ENCODE measurements around the gene C11orf52. TPM values are rescaled to one million over a fixed set of nuclear protein-coding genes. Genes with fewer than 3 reads are reported as not detected.

C11orf52 gene
- total and polyA plus RNA-seq, 2 of the 13 experiments (the other 11 are each of a cell fraction or from before 2014, with no cell fraction given) = 7.4 to 11.0 TPM

GRCh38 chr11:111870886-111871692, 47.6 kb upstream of the C11orf52 start, which contains the start of gene ALG9 (continued):
- TF ChIP-seq, protein P1, sequence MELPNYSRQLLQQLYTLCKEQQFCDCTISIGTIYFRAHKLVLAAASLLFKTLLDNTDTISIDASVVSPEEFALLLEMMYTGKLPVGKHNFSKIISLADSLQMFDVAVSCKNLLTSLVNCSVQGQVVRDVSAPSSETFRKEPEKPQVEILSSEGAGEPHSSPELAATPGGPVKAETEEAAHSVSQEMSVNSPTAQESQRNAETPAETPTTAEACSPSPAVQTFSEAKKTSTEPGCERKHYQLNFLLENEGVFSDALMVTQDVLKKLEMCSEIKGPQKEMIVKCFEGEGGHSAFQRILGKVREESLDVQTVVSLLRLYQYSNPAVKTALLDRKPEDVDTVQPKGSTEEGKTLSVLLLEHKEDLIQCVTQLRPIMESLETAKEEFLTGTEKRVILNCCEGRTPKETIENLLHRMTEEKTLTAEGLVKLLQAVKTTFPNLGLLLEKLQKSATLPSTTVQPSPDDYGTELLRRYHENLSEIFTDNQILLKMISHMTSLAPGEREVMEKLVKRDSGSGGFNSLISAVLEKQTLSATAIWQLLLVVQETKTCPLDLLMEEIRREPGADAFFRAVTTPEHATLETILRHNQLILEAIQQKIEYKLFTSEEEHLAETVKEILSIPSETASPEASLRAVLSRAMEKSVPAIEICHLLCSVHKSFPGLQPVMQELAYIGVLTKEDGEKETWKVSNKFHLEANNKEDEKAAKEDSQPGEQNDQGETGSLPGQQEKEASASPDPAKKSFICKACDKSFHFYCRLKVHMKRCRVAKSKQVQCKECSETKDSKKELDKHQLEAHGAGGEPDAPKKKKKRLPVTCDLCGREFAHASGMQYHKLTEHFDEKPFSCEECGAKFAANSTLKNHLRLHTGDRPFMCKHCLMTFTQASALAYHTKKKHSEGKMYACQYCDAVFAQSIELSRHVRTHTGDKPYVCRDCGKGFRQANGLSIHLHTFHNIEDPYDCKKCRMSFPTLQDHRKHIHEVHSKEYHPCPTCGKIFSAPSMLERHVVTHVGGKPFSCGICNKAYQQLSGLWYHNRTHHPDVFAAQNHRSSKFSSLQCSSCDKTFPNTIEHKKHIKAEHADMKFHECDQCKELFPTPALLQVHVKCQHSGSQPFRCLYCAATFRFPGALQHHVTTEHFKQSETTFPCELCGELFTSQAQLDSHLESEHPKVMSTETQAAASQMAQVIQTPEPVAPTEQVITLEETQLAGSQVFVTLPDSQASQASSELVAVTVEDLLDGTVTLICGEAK (IDR thresholded peaks at IDR 0.05) = no peak
- TF ChIP-seq, protein P1 (CRISPR knock-in tag; IDR thresholded peaks at IDR 0.05) = peak; percentile 53; the same call in 1 of the 2 replicates
- TF ChIP-seq, protein P2, sequence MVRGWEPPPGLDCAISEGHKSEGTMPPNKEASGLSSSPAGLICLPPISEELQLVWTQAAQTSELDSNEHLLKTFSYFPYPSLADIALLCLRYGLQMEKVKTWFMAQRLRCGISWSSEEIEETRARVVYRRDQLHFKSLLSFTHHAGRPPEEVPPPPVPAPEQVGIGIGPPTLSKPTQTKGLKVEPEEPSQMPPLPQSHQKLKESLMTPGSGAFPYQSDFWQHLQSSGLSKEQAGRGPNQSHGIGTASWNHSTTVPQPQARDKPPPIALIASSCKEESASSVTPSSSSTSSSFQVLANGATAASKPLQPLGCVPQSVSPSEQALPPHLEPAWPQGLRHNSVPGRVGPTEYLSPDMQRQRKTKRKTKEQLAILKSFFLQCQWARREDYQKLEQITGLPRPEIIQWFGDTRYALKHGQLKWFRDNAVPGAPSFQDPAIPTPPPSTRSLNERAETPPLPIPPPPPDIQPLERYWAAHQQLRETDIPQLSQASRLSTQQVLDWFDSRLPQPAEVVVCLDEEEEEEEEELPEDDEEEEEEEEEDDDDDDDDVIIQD (CRISPR knock-in tag; IDR thresholded peaks at IDR 0.05; ENCODE audit: low read depth) = 0 out of 2 replicates have a peak, but pooled peaks have one; percentile 36
- TF ChIP-seq PHF20 (CRISPR knock-in tag; IDR thresholded peaks at IDR 0.05) (peak; percentile 82), ETV5 (CRISPR knock-in tag; IDR thresholded peaks at IDR 0.05; ENCODE audit: borderline replicate concordance) (no peak), NFATC3 (CRISPR knock-in tag; IDR thresholded peaks at IDR 0.05) (no peak), SALL2 (CRISPR knock-in tag; IDR thresholded peaks at IDR 0.05) (no peak), SMARCC2 (IDR thresholded peaks at IDR 0.05) (no peak), SRSF9 (IDR thresholded peaks at IDR 0.05; ENCODE audit: borderline replicate concordance, insufficient read depth, low read depth, low read length, poor library complexity, severe bottlenecking) (no peak), GATAD1 (CRISPR knock-in tag; IDR thresholded peaks at IDR 0.05) (peak; percentile 86), GZF1 (CRISPR knock-in tag; IDR thresholded peaks at IDR 0.05) (peak; percentile 24; the same call in 1 of the 2 replicates), ZNF609 (CRISPR knock-in tag; IDR thresholded peaks at IDR 0.05; ENCODE audit: borderline replicate concordance) (no peak), NR3C1 (CRISPR knock-in tag; IDR thresholded peaks at IDR 0.05) (no peak)
